GM19023 (cell line): Measurements from ENCODE around the gene ZNF804B.

Source experiments
- ATAC-seq: cut with Tn5 transposase; IDR thresholded peaks from one replicate; pipeline ENCODE4 v1.9.1; 2021; ENCODE audit warnings: mild to moderate bottlenecking, moderate library complexity; ENCODE audit not compliant: unreplicated experiment

ZNF804B gene

DNA sequence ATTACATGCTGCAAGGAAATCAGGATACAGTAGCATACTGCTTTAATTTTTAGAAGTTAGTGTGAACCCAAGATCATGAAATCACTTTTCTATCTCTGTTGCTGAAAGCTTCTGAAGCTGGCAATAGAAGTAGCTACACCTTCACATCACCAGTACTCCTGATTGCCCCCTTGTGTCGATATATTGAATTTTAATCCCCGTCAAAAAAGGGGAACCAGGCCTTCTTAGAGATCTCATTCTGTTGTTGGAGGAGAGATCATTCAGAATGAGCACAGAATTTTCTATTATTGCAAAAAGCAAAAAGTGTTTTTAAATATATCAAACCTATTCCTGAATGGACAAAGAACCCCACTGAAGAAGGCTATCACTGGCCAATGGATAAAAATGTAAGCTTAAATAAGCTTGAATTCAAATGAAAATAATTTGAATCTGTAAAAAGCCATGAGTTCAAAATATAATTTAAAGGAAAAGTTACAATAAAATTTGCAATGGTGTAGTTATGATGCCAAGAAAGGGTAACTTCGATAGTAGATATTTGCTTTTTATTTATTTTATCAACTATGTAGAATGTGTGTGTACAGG, 75.7 kb downstream of the ZNF804B start:
- peak; percentile 81 for ATAC-seq

- no peak for ATAC-seq
Observed at GRCh38 chr7:88842201-88842600, 82.7 kb downstream of the ZNF804B start.

DNA sequence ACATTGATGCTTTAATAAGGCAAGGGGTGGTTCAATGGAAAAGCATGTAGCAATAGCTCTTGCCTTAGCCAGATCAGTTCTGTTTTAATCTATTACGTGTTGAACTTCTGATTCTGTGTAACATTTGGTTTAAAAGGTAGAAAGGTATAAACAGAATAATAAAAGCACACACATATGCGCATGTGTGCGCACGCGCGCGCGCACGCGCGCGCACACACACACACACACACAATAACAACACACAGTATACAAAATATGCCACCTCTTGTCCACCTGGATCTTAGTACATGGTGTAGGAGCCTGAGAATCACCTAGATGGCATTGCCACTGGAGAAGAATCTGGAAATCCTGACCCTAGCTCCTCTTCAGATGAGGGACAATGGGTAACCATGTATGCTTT, 85.6 kb downstream of the ZNF804B start:
- ATAC-seq = no peak

- ATAC-seq = no peak
Observed at GRCh38 chr7:88851220-88851619, 91.7 kb downstream of the ZNF804B start.

DNA sequence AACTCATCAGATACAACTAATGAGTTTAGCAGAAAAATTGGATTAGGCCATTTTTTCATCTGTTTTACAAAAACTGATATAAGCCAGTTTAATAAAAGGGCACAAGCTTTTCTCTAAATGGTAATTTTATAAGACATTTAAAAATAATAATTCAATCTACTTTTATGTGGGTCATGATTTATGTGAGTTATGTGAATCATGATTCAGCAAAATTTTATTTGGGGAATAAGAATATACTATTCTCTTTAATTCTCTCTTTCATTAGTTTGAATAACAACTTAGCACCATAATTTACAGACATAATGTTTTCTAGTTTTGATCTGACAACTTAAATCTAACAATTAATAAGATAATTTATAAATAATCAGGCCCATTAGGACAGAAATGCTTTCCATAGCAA, 99.8 kb downstream of the ZNF804B start:
- ATAC-seq = no peak

- ATAC-seq = no peak
Observed at GRCh38 chr7:88866265-88866863, 106.9 kb downstream of the ZNF804B start.

GRCh38 chr7:88867158-88867557, 107.7 kb downstream of the ZNF804B start:
- ATAC-seq = no peak

GRCh38 chr7:88868456-88868855, 109.0 kb downstream of the ZNF804B start:
- no peak for ATAC-seq

GRCh38 chr7:88881136-88881535, 121.6 kb downstream of the ZNF804B start:
- ATAC-seq = no peak

GRCh38 chr7:88885131-88885530, 125.6 kb downstream of the ZNF804B start:
- no peak for ATAC-seq

GRCh38 chr7:88888684-88889083, 129.2 kb downstream of the ZNF804B start:
- ATAC-seq = no peak

DNA sequence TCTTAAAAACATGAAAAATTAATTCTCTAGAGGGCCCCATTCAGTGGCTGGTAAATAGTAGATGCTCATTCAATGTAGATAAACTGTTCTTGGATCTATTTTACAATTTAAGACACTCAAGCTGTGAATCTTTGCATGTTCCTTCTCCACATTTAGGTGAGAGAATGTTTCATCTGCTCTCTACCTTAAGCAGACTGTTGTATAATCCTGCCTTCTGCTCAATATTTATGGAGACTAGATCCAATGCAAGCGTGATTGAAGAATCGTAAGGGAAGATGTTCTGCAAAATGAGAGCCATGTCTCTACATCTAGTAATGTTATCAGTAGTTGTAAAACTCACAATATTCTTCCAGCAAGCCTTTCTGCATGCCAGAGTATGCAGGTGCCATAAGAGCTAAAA, 151.0 kb downstream of the ZNF804B start:
- no peak for ATAC-seq

DNA sequence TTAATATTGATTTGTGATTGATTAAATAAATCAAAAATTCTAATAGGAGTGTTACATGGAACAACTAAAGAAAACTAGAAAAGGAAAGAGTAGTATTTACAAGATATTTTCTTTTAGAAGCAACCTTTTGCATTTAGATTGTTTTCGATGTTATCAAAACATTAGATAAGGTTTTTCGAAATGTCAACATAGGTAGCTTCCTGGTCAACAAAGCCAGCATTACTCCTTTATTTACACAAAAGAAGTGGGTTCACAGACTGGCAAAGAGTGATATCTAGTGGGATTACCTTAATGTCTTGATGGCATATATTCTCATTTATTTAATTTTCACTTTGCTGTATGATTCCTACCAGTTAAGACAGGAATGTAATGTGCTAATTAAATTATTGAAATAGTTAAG, 153.4 kb downstream of the ZNF804B start:
- ATAC-seq = no peak

GRCh38 chr7:88915615-88916014, 156.1 kb downstream of the ZNF804B start:
- ATAC-seq = no peak

- ATAC-seq = no peak
Observed at GRCh38 chr7:88919478-88920131, 160.1 kb downstream of the ZNF804B start.

DNA sequence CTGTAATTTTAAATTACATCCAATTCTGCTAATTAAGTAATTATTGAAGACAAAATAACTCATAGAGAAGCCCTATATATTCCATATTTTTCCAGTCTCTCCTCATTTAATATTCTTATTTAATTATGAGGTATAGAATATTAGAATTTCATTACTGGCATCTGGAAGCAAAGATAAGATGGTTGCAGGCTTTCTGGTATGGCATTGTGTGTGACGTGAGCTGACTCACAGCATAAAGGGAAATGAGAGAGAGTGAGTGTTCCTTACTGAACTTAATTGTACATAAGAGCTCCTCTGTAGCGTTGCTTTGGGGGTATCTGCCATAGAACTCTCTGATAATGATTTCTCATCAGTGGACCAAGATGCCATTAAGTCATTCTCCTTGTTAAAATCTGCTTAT, 163.4 kb downstream of the ZNF804B start:
- no peak for ATAC-seq

DNA sequence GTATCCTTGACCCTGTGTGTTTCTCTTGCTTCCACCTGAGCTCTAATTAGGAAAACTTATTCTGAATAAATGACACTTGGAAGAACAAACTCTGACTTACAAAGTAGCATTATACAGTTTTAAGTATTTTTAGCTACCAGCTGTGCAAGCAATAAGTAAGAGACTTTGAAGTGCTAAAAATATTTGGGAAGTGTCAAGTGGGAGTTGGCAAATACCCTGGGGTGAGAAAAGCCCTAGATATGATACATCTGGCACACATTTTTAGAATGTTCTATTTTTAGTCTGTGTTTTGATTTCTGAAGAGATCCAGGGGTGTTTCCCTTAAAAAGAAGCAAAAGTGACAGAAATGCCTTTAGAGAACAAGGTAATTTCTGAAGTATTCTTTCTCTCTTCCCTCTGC, 168.8 kb downstream of the ZNF804B start:
- ATAC-seq = no peak

GRCh38 chr7:88929719-88930118, 170.2 kb downstream of the ZNF804B start:
- ATAC-seq = no peak

GRCh38 chr7:88933285-88933684, 173.8 kb downstream of the ZNF804B start:
- no peak for ATAC-seq

GRCh38 chr7:88942815-88943501, 183.5 kb downstream of the ZNF804B start:
- ATAC-seq = no peak

GRCh38 chr7:88951826-88952225, 192.3 kb downstream of the ZNF804B start:
- no peak for ATAC-seq

- ATAC-seq = no peak
Observed at GRCh38 chr7:88964418-88964817, 204.9 kb downstream of the ZNF804B start.
